ENCODE data around the gene LONP2. TPM values are rescaled to one million over a fixed set of nuclear protein-coding genes. Genes with fewer than 3 reads are reported as not detected.

Gene LONP2
- total and polyA plus RNA-seq, 10 of the 15 experiments (the other 5 are each of a cell fraction or from before 2014, with no cell fraction given) = 8.3 to 48.0 (median 34.8) TPM

DNA sequence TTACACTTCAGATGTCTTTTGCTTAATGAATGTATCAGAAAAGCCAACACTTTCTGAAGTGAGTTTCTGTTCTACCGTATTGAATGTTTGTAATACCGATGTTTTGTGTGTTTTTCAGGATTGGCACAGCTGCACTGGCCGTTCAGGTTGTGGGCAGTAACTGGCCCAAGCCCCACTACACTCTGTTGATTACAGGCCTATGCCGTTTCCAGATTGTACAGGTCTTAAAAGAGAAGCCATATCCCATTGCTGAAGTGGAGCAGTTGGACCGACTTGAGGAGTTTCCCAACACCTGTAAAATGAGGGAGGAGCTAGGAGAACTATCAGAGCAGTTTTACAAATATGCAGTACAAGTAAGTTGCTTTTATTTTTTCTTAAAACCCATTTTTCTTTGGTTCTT lies 7.9 kb downstream of the LONP2 start (continued):
- TF ChIP-seq, protein P1, sequence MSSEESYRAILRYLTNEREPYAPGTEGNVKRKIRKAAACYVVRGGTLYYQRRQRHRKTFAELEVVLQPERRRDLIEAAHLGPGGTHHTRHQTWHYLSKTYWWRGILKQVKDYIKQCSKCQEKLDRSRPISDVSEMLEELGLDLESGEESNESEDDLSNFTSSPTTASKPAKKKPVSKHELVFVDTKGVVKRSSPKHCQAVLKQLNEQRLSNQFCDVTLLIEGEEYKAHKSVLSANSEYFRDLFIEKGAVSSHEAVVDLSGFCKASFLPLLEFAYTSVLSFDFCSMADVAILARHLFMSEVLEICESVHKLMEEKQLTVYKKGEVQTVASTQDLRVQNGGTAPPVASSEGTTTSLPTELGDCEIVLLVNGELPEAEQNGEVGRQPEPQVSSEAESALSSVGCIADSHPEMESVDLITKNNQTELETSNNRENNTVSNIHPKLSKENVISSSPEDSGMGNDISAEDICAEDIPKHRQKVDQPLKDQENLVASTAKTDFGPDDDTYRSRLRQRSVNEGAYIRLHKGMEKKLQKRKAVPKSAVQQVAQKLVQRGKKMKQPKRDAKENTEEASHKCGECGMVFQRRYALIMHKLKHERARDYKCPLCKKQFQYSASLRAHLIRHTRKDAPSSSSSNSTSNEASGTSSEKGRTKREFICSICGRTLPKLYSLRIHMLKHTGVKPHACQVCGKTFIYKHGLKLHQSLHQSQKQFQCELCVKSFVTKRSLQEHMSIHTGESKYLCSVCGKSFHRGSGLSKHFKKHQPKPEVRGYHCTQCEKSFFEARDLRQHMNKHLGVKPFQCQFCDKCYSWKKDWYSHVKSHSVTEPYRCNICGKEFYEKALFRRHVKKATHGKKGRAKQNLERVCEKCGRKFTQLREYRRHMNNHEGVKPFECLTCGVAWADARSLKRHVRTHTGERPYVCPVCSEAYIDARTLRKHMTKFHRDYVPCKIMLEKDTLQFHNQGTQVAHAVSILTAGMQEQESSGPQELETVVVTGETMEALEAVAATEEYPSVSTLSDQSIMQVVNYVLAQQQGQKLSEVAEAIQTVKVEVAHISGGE (CRISPR knock-in tag; IDR thresholded peaks at IDR 0.05) = no peak
- TF ChIP-seq, protein P2, sequence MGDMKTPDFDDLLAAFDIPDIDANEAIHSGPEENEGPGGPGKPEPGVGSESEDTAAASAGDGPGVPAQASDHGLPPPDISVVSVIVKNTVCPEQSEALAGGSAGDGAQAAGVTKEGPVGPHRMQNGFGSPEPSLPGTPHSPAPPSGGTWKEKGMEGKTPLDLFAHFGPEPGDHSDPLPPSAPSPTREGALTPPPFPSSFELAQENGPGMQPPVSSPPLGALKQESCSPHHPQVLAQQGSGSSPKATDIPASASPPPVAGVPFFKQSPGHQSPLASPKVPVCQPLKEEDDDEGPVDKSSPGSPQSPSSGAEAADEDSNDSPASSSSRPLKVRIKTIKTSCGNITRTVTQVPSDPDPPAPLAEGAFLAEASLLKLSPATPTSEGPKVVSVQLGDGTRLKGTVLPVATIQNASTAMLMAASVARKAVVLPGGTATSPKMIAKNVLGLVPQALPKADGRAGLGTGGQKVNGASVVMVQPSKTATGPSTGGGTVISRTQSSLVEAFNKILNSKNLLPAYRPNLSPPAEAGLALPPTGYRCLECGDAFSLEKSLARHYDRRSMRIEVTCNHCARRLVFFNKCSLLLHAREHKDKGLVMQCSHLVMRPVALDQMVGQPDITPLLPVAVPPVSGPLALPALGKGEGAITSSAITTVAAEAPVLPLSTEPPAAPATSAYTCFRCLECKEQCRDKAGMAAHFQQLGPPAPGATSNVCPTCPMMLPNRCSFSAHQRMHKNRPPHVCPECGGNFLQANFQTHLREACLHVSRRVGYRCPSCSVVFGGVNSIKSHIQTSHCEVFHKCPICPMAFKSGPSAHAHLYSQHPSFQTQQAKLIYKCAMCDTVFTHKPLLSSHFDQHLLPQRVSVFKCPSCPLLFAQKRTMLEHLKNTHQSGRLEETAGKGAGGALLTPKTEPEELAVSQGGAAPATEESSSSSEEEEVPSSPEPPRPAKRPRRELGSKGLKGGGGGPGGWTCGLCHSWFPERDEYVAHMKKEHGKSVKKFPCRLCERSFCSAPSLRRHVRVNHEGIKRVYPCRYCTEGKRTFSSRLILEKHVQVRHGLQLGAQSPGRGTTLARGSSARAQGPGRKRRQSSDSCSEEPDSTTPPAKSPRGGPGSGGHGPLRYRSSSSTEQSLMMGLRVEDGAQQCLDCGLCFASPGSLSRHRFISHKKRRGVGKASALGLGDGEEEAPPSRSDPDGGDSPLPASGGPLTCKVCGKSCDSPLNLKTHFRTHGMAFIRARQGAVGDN (IDR thresholded peaks at IDR 0.05) = no peak
- no peak for TF ChIP-seq SRF (IDR thresholded peaks at IDR 0.05; ENCODE audit: low read depth in 2 of 2, low read length in 2 of 2)

DNA sequence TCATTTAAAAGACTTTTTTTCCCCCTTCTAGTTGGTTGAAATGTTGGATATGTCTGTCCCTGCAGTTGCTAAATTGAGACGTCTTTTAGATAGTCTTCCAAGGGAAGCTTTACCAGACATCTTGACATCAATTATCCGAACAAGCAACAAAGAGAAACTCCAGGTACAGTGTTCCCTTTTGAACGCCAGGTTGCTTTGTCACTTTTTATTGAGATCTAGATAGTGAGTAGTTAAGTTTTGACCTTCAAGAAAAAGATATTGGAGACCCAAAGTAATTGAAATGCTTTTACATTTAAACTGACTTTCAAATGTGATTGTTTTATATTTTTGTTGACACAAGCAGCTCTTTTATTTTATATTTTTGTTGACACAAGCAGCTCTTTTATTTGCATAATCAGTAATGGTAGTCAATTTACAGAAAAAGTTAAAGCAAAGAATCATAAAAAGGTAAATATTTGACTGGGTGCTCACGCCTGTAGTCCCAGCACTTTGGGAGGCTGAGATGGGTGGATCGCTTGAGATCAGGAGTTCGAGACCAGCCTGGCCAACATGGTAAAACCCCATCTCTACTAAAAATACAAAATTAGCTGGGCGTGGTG lies 12.6 kb downstream of the LONP2 start:
- ChIA-PET SMC1A (ENCODE audit: uncharacterized antibody, unreplicated experiment) (interaction anchor here (0.6 to 1.3 kb wide), 2 partner anchors 10 to 367 kb away, joined by 3 to 4 read pairs; no protein-coding TSS in a partner anchor), RAD21 (ENCODE audit: unreplicated experiment) (no interaction called here), POLR2A (no interaction called here), CTCF (interaction anchor here (1.5 kb wide), 1 partner anchor 24 kb away, joined by 3 read pairs; no protein-coding TSS in a partner anchor)
- H3K27ac ChIP-seq (ENCODE audit: control insufficient read depth, insufficient read depth) = no peak overlapping the region
- peaks cover 0 to 20% of the 10 kb centered on the region in 2 experiments; a peak in 3 of 4 replicates for H3K36me3 ChIP-seq (ENCODE audit: control insufficient read depth in 2 of 2, insufficient read depth in 2 of 2, low read length in 1 of 2)
- H3K27me3 ChIP-seq (replicated peaks in 1 of 2; ENCODE audit: control insufficient read depth in 2 of 2, insufficient read depth in 2 of 2, low read length in 1 of 2) = no peaks in the 10 kb centered on the region
- WGBS (ENCODE audit: insufficient coverage, insufficient replicate concordance, low lambda C conversion rate, missing lambda C conversion rate) = 97% methylated on average over 7 of the region's 7 CpGs
- no peak overlapping the region for H3K4me2 ChIP-seq (ENCODE audit: control insufficient read depth, insufficient read depth)
- no peak for TF ChIP-seq FOS (IDR thresholded peaks at IDR 0.05; ENCODE audit: borderline replicate concordance, extremely low read depth, insufficient read length)
- no peak for TF ChIP-seq NR2C1 (IDR thresholded peaks at IDR 0.05)
- TF ChIP-seq, protein P3, sequence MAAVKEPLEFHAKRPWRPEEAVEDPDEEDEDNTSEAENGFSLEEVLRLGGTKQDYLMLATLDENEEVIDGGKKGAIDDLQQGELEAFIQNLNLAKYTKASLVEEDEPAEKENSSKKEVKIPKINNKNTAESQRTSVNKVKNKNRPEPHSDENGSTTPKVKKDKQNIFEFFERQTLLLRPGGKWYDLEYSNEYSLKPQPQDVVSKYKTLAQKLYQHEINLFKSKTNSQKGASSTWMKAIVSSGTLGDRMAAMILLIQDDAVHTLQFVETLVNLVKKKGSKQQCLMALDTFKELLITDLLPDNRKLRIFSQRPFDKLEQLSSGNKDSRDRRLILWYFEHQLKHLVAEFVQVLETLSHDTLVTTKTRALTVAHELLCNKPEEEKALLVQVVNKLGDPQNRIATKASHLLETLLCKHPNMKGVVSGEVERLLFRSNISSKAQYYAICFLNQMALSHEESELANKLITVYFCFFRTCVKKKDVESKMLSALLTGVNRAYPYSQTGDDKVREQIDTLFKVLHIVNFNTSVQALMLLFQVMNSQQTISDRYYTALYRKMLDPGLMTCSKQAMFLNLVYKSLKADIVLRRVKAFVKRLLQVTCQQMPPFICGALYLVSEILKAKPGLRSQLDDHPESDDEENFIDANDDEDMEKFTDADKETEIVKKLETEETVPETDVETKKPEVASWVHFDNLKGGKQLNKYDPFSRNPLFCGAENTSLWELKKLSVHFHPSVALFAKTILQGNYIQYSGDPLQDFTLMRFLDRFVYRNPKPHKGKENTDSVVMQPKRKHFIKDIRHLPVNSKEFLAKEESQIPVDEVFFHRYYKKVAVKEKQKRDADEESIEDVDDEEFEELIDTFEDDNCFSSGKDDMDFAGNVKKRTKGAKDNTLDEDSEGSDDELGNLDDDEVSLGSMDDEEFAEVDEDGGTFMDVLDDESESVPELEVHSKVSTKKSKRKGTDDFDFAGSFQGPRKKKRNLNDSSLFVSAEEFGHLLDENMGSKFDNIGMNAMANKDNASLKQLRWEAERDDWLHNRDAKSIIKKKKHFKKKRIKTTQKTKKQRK (IDR thresholded peaks at IDR 0.05; ENCODE audit: low read depth, low read length) = no peak
- H3K79me2 ChIP-seq (ENCODE audit: control insufficient read depth, insufficient read depth, low read length) = no peaks in the 10 kb centered on the region
- no peaks in the 10 kb centered on the region for H3K9me3 ChIP-seq (replicated peaks; ENCODE audit: control insufficient read depth, insufficient read depth, low read length)
- intact Hi-C loops (cut with micrococcal nuclease; ENCODE audit: unreplicated experiment) (no loop called here), in situ Hi-C loops (cut with MboI) (no loop called here)
- no peak overlapping the region for H3K9ac ChIP-seq (ENCODE audit: control insufficient read depth, insufficient read depth, low read length)
- FAIRE-seq (no peak), ATAC-seq (no peak), DNase-seq (ENCODE audit: low read depth, low spot score) (no peak)
- no peak overlapping the region for H2AFZ ChIP-seq (ENCODE audit: control insufficient read depth, low read depth, low read length)
- H3K4me3 ChIP-seq = no peak overlapping the region
- H4K20me1 ChIP-seq (ENCODE audit: control insufficient read depth, insufficient read depth) = no peaks in the 10 kb centered on the region
- H3K4me1 ChIP-seq (ENCODE audit: control insufficient read depth, insufficient read depth, low read length) = no peaks in the 10 kb centered on the region
- BruUV-seq (replicated peaks) = no TSS peak
